Neural progenitor cell (in vitro differentiated cells): Measurements from ENCODE around the gene EPB41L3. TPM values are rescaled to one million over a fixed set of nuclear protein-coding genes. Genes with fewer than 3 reads are reported as not detected.
A peak's percentile ranks its signal among the peaks of the same experiment; 100 is the strongest.
"Not testable (repeated sequence)": the region's sequence is repeated elsewhere in the genome, so short reads cannot be mapped to it uniquely, and the experiment has no call there.

Experiments
- DNase-seq: peaks from one replicate; pipeline ENCODE4 v3.0.0-alpha.2; 2016; ENCODE audit warnings: low spot score
- H2AFZ ChIP-seq: fragments of 200-600 bp; sonication (generic); replicated peaks from 2 replicates; pipeline ENCODE4 v1.6.1; 2016; ENCODE audit warnings: antibody characterized with exemption
- H3F3A ChIP-seq: fragments of 200-600 bp; sonication (generic); 2 replicates; pipeline ENCODE4 v1.6.1; 2016; ENCODE audit warnings: antibody characterized with exemption, low read depth
- H3K27ac ChIP-seq: fragments of 200-600 bp; sonication (generic); 2 replicates; pipeline ENCODE4 v1.5.1; 2016; ENCODE audit warnings: mild to moderate bottlenecking
- H3K27me3 ChIP-seq: fragments of 200-600 bp; sonication (generic); 2 replicates; pipeline ENCODE4 v1.6.1; 2016; ENCODE audit warnings: mild to moderate bottlenecking, moderate library complexity
- H3K36me3 ChIP-seq: fragments of 200-600 bp; sonication (generic); 2 replicates; pipeline ENCODE4 v1.5.1; 2016
- H3K4me1 ChIP-seq: fragments of 200-600 bp; sonication (generic); 2 replicates; pipeline ENCODE4 v1.6.1; 2016; ENCODE audit warnings: mixed run types
- H3K4me2 ChIP-seq: fragments of 200-600 bp; sonication (generic); 2 replicates; pipeline ENCODE4 v1.6.1; 2016
- H3K4me3 ChIP-seq: fragments of 200-600 bp; sonication (generic); 2 replicates; pipeline ENCODE4 v1.5.1; 2016
- H3K79me2 ChIP-seq: fragments of 200-600 bp; sonication (generic); 2 replicates; pipeline ENCODE4 v1.6.1; 2016; ENCODE audit warnings: low read depth
- H3K9ac ChIP-seq: fragments of 200-600 bp; sonication (generic); 2 replicates; pipeline ENCODE4 v1.6.1; 2016
- H3K9me3 ChIP-seq: fragments of 200-600 bp; sonication (generic); 2 replicates; pipeline ENCODE4 v1.5.1; 2016; ENCODE audit warnings: low read depth
- H4K20me1 ChIP-seq: fragments of 200-600 bp; sonication (generic); 2 replicates; pipeline ENCODE4 v1.6.1; 2016; ENCODE audit warnings: low read depth
- H3K27ac Mint-ChIP-seq: 3 replicates; pipeline ENCODE4 v1.8.0; 2021; ENCODE audit warnings: mixed read lengths
- H3K27me3 Mint-ChIP-seq: 2 replicates; pipeline ENCODE4 v1.8.0; 2022; ENCODE audit warnings: low read depth, mild to moderate bottlenecking, inconsistent platforms, moderate library complexity, mixed read lengths; ENCODE audit not compliant: insufficient read depth
- H3K36me3 Mint-ChIP-seq: 3 replicates; pipeline ENCODE4 v1.8.0; 2021; ENCODE audit warnings: mixed read lengths
- H3K4me1 Mint-ChIP-seq: 3 replicates; pipeline ENCODE4 v1.8.0; 2021; ENCODE audit warnings: mixed read lengths
- H3K4me3 Mint-ChIP-seq: 3 replicates; pipeline ENCODE4 v1.8.0; 2021; ENCODE audit warnings: mild to moderate bottlenecking, moderate library complexity, mixed read lengths
- H3K9me3 Mint-ChIP-seq: 3 replicates; pipeline ENCODE4 v1.8.0; 2020; ENCODE audit warnings: mixed read lengths
- CTCF ChIP-seq: fragments of 200-600 bp; sonication (generic); IDR thresholded peaks from 2 replicates; pipeline ENCODE4 v1.5.1; 2017; ENCODE audit warnings: antibody characterized with exemption, mild to moderate bottlenecking
- EZH2 ChIP-seq: fragments of 200-600 bp; sonication (generic); IDR thresholded peaks from 2 replicates; pipeline ENCODE4 v1.6.1; 2017; ENCODE audit warnings: antibody characterized with exemption, mild to moderate bottlenecking, moderate library complexity
- EZH2phosphoT487 ChIP-seq: fragments of 200-600 bp; sonication (generic); IDR thresholded peaks from 2 replicates; pipeline ENCODE4 v1.6.1; 2017; ENCODE audit warnings: antibody characterized with exemption
- total RNA-seq: library from RNA; depleted of rRNA; stranded (reverse); fragments of >200 nt; gene quantifications from 2 replicates; pipeline ENCODE4 v1.2.3, GENCODE V29; 2015; ENCODE audit warnings: low replicate concordance

EPB41L3 gene
- total RNA-seq, 1 donor from 2014 or later: 8.6 TPM

- no peak overlapping the region for H3K4me3 ChIP-seq
Observed at GRCh38 chr18:5490753-5491480, 52.9 kb downstream of the EPB41L3 start.

GRCh38 chr18:5488844-5489243, 55.0 kb downstream of the EPB41L3 start:
- Mint-ChIP-seq H3K9me3 (peaks cover 7% of the 10 kb centered on the region), H3K36me3 (peaks cover 10% of the 10 kb centered on the region), H3K4me3 (no peak overlapping the region), H3K27me3 (no peaks in the 10 kb centered on the region), H3K27ac (no peak overlapping the region), H3K4me1 (peaks cover 4% of the 10 kb centered on the region)
- no peak overlapping the region for H3K4me3 ChIP-seq
- H3K9ac ChIP-seq: no peak overlapping the region
- peaks cover 6% of the 10 kb centered on the region for H3K4me1 ChIP-seq
- H3K27me3 ChIP-seq: no peaks in the 10 kb centered on the region
- no peak for TF ChIP-seq CTCF
- TF ChIP-seq EZH2phosphoT487: no peak
- TF ChIP-seq EZH2: no peak
- no peaks in the 10 kb centered on the region for H3K79me2 ChIP-seq
- no peak for DNase-seq
- no peak overlapping the region for H3K4me2 ChIP-seq
- no peak overlapping the region for H3K27ac ChIP-seq
- H3K9me3 ChIP-seq: no peaks in the 10 kb centered on the region
- H3F3A ChIP-seq: no peaks in the 10 kb centered on the region
- no peak overlapping the region for H2AFZ ChIP-seq
- no peaks in the 10 kb centered on the region for H3K36me3 ChIP-seq
- no peaks in the 10 kb centered on the region for H4K20me1 ChIP-seq

More at GRCh38 chr18:5490753-5491480, 52.9 kb downstream of the EPB41L3 start:
- Histone ChIP-seq H3K4me2 (no peak overlapping the region), H3K36me3 (no peaks in the 10 kb centered on the region), H3K79me2 (no peaks in the 10 kb centered on the region), H3F3A (no peaks in the 10 kb centered on the region), H3K4me1 (peaks cover 6% of the 10 kb centered on the region), H3K9me3 (no peaks in the 10 kb centered on the region), H3K9ac (no peak overlapping the region), H3K27me3 (no peaks in the 10 kb centered on the region), H3K27ac (no peak overlapping the region), H2AFZ (peak overlapping the region; percentile 26), H4K20me1 (no peaks in the 10 kb centered on the region)
- peaks cover 4% of the 10 kb centered on the region for H3K9me3 Mint-ChIP-seq
- H3K4me3 Mint-ChIP-seq: no peak overlapping the region
- no peak overlapping the region for H3K27ac Mint-ChIP-seq
- H3K27me3 Mint-ChIP-seq: peaks cover 2% of the 10 kb centered on the region
- peaks cover 4% of the 10 kb centered on the region for H3K4me1 Mint-ChIP-seq
- no peak for TF ChIP-seq EZH2
- TF ChIP-seq EZH2phosphoT487: no peak
- TF ChIP-seq CTCF: no peak
- H3K36me3 Mint-ChIP-seq: peaks cover 6% of the 10 kb centered on the region
- no peak for DNase-seq

GRCh38 chr18:5488044-5488443, 55.8 kb downstream of the EPB41L3 start:
- H3K79me2 ChIP-seq, H3K36me3 ChIP-seq, H4K20me1 ChIP-seq, H3K27ac Mint-ChIP-seq, H3K9me3 Mint-ChIP-seq, H3K9me3 ChIP-seq, H3K4me3 Mint-ChIP-seq, H3K27ac ChIP-seq, H3K4me1 ChIP-seq, H2AFZ ChIP-seq, H3F3A ChIP-seq, H3K4me3 ChIP-seq, H3K27me3 ChIP-seq, H3K4me2 ChIP-seq, DNase-seq, H3K9ac ChIP-seq, H3K27me3 Mint-ChIP-seq, H3K4me1 Mint-ChIP-seq: not testable (repeated sequence)
- H3K36me3 Mint-ChIP-seq: peaks cover 10% of the 10 kb centered on the region

- H3K36me3 ChIP-seq: no peaks in the 10 kb centered on the region
- no peak overlapping the region for H3K4me2 ChIP-seq
- H3K4me1 ChIP-seq: peaks cover 17% of the 10 kb centered on the region
- no peak overlapping the region for H3K9ac ChIP-seq
- no peaks in the 10 kb centered on the region for H3K9me3 ChIP-seq
- H3K4me3 Mint-ChIP-seq: no peak overlapping the region
- H2AFZ ChIP-seq: no peak overlapping the region
- no peaks in the 10 kb centered on the region for H3K27me3 Mint-ChIP-seq
- H3F3A ChIP-seq: no peaks in the 10 kb centered on the region
- H3K4me3 ChIP-seq: no peak overlapping the region
- no peaks in the 10 kb centered on the region for H3K27me3 ChIP-seq
- no peak overlapping the region for H3K27ac ChIP-seq
- H3K36me3 Mint-ChIP-seq: peaks cover 10% of the 10 kb centered on the region
- H4K20me1 ChIP-seq: no peaks in the 10 kb centered on the region
- H3K27ac Mint-ChIP-seq: no peak overlapping the region
- DNase-seq: no peak
- no peaks in the 10 kb centered on the region for H3K79me2 ChIP-seq
- peaks cover 13% of the 10 kb centered on the region for H3K9me3 Mint-ChIP-seq
- peaks cover 1% of the 10 kb centered on the region for H3K4me1 Mint-ChIP-seq
- TF ChIP-seq CTCF (no peak), EZH2phosphoT487 (no peak)
Observed at GRCh38 chr18:5484526-5484925, 59.3 kb downstream of the EPB41L3 start.
